Panc1 (cell line): Measurements from ENCODE around the gene APBB1IP.

Source experiments
- POLR2AphosphoS5 ChIP-seq: IDR thresholded peaks from 2 replicates; pipeline ENCODE4 v1.6.1; 2012; ENCODE audit warnings: mild to moderate bottlenecking, low read depth, low read length, moderate library complexity
- TF ChIP-seq, protein P1 (sequence below): fragments of 450-650 bp; IDR thresholded peaks from 2 replicates; pipeline ENCODE4 v1.5.1; 2017; ENCODE audit warnings: mild to moderate bottlenecking
- TF ChIP-seq, protein P2 (sequence below), 2 experiments: IDR thresholded peaks; 2 replicates each; pipeline ENCODE4 v1.6.1; 2011 to 2012; ENCODE audit warnings: low read depth in 2 of 2, control low read depth in 1 of 2, low read length in 1 of 2, mild to moderate bottlenecking in 1 of 2, moderate library complexity in 1 of 2; ENCODE audit not compliant: insufficient read depth in 1 of 2

DNA sequence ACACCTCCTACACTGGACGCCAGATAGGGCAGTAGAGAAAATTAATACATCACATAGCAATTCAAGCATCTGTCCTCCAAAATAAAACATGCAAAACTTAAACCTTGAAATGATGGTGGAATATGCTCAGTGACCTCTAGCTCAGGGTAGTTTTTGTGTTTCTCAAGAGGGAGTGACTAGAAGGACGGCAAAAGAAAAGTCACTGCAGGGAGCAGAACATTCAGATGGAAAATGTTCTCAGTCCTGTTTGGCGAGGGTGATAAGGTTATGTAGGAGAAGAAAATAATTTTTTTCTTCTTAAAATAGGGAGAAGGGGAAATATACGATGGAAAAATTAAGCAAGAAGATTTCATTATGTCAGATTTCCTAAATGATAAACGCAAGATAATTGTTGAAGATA, 50.9 kb downstream of the APBB1IP start:
- TF ChIP-seq, protein P1, sequence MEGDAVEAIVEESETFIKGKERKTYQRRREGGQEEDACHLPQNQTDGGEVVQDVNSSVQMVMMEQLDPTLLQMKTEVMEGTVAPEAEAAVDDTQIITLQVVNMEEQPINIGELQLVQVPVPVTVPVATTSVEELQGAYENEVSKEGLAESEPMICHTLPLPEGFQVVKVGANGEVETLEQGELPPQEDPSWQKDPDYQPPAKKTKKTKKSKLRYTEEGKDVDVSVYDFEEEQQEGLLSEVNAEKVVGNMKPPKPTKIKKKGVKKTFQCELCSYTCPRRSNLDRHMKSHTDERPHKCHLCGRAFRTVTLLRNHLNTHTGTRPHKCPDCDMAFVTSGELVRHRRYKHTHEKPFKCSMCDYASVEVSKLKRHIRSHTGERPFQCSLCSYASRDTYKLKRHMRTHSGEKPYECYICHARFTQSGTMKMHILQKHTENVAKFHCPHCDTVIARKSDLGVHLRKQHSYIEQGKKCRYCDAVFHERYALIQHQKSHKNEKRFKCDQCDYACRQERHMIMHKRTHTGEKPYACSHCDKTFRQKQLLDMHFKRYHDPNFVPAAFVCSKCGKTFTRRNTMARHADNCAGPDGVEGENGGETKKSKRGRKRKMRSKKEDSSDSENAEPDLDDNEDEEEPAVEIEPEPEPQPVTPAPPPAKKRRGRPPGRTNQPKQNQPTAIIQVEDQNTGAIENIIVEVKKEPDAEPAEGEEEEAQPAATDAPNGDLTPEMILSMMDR: no peak
- no peak for TF ChIP-seq POLR2AphosphoS5
- TF ChIP-seq, protein P2, sequence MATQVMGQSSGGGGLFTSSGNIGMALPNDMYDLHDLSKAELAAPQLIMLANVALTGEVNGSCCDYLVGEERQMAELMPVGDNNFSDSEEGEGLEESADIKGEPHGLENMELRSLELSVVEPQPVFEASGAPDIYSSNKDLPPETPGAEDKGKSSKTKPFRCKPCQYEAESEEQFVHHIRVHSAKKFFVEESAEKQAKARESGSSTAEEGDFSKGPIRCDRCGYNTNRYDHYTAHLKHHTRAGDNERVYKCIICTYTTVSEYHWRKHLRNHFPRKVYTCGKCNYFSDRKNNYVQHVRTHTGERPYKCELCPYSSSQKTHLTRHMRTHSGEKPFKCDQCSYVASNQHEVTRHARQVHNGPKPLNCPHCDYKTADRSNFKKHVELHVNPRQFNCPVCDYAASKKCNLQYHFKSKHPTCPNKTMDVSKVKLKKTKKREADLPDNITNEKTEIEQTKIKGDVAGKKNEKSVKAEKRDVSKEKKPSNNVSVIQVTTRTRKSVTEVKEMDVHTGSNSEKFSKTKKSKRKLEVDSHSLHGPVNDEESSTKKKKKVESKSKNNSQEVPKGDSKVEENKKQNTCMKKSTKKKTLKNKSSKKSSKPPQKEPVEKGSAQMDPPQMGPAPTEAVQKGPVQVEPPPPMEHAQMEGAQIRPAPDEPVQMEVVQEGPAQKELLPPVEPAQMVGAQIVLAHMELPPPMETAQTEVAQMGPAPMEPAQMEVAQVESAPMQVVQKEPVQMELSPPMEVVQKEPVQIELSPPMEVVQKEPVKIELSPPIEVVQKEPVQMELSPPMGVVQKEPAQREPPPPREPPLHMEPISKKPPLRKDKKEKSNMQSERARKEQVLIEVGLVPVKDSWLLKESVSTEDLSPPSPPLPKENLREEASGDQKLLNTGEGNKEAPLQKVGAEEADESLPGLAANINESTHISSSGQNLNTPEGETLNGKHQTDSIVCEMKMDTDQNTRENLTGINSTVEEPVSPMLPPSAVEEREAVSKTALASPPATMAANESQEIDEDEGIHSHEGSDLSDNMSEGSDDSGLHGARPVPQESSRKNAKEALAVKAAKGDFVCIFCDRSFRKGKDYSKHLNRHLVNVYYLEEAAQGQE (IDR thresholded peaks at IDR 0.05; ENCODE audit: insufficient read depth in 1 of 2, low read depth in 2 of 2, low read length in 1 of 2): no peak
